CD4-positive, alpha-beta T cell treated with Interleukin-21 for 1 hour (primary cell): ENCODE measurements around the gene ENAM.
"Not testable (repeated sequence)": the region's sequence is repeated elsewhere in the genome, so short reads cannot be mapped to it uniquely, and the experiment has no call there.

Source experiments
- DNase-seq: peaks from one replicate; pipeline ENCODE4 v3.0.0-alpha.2; 2020

ENAM gene

DNA sequence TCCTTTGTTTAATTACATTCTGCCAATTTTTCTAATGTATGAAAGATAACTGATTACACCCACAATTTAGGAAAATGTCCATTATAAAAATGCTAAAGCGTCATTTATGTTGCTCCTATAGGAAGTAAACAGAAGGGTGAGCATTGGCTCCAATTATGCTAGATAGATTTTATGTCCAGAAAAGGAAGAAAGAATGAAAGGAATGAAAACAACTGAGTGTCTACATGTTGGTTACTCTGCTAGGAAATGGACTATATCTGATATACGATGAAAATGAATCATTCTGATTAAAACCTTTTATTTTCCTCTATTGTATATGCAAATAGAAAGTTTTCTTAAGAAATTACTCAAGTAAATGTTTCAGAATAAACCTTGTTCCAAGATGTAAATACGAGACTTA, 1.6 kb downstream of the ENAM start:
- no peak for DNase-seq

GRCh38 chr4:70632028-70632427, 3.5 kb downstream of the ENAM start:
- DNase-seq = no peak

DNA sequence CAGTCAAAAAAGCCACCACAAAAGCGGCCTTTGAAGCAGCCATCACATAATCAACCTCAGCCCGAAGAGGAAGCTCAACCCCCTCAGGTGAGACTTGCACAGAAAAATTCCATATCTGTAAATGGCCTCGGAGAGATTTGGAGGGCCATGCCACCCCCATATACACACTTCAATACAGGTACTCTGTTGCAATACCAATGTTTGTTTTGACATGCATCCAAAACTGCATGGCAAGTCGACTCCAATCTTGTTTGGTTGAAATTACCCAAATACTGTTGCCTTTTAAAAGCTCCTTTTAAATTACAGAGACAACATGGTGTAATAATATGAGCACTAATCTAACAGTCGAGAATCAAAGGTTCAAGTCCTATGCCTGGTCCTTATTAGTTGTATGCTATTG, 5.9 kb downstream of the ENAM start:
- no peak for DNase-seq

GRCh38 chr4:70637239-70637913, 8.8 kb downstream of the ENAM start:
- no peak for DNase-seq

- no peak for DNase-seq
These were observed 11.6 kb downstream of the ENAM start for GRCh38 chr4:70640192-70640591.

GRCh38 chr4:70650741-70651140, 22.2 kb downstream of the ENAM start:
- DNase-seq = not testable (repeated sequence)

DNA sequence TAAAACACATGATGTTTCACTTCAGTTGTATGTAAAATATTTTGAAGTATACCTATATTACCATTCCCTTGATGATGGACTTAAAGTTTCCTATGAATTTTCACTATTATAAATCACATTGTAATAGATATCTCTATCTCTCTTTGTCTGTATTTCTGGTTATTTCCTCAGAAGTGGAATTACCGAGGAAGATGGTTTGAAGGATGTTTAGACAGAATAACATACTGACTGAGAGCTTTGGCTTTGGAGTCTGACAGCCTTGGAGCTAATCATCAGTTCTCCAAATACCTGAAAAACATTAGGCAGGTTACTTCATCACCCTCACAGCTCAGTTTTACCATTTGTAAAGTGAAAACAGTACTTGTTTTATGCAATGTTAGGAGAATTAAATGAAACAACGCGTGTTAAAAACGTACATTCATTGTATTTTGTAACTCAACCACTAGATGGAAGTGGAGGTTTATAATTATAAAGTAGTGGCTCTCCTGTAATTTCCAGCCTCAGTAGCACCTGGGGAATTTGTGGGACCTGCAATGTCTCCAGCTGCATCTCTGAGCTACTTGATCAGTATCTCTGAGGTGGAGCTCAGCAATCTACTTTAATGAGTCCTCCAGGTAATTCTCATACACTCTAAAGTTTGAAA, 23.4 kb downstream of the ENAM start:
- DNase-seq = peak; percentile 51

- no peak for DNase-seq
These were observed 26.1 kb downstream of the ENAM start for GRCh38 chr4:70654605-70655011.

GRCh38 chr4:70657326-70657725, 28.8 kb downstream of the ENAM start:
- no peak for DNase-seq

DNA sequence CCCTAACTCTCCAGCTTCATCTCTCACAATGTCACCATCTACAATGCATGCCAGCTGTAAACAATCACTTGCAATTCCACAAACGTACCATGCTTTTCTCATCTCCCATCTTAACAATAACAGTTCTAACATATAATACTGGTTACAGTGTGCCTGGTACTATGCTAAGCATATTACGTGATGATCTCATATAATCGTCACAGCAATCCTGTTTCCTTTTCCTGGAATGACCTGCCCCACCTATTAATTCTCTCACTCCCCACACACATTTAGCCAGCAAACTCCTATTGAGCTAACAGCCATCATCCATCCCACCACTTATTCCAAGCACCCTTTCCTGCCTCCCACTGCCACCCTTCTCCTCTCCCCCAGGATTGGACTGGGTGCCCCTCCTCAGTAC, 29.9 kb downstream of the ENAM start:
- no peak for DNase-seq

DNA sequence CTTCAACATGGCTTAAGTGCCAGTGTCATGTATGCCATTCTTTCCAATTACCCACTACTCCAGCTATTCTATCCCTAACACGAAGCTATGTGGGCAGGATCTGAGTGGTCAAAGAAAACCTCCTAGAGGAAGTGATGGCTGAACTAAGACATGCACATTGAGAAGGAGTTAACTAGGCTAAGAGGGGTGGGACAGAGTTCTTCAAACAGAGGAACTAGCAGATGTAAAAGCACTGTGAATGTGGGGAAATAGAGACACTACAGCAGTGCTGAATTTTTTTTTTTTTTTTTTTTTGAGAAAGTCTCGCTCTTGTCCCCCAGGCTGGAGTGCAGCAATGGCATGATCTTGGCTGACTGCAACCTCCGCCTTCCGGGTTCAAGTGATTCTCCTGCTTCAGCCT, 31.6 kb downstream of the ENAM start:
- DNase-seq = no peak

DNA sequence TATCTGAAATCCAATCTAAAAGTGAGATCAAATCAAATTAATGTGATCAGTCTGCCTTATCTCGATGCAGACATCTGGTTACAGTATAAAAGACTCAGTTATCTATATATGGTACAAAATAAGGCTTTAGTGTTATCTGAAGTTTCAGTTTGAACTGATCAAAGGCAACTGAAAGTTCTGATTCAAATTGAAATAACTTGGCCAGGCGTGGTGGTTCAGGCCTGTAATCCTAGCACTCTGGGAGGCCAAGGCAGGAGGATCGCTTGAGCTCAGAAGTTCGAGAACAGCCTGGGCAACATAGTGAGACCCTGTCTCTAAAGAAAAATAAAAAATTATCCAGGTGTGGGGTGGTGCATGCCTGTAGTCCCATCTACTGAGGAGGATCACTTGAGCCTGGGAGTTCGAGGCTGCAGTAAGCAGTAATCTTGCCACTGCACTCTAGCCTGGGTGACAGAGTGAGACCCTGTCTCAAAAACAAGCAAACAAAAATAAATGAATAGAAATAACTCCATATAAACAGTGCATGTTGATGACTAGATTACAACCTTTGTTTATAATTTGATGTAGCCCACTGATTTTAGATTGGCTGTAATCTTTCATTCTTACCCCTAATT, 32.9 kb downstream of the ENAM start:
- DNase-seq = not testable (repeated sequence)

DNA sequence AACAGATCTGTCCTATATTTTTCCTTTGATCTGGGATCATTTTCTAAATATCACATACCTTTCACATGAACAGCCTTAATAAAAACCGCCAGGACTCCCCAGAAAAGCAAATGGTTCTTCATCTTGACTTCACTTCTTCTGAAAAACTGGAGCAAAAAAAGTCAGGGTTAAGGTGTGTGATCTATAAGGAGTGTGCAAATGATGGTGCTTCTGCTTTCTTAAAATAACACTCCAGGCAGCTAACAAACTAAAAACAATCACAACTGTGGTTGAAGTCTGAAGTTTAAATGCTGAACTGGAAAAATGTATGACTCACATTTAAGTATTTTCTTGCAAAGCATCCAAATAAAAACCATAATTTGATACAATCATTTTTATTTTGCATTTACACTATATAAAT, 37.8 kb downstream of the ENAM start, which contains the start of gene JCHAIN:
Gene JCHAIN (minus strand): TSS at position 140 of the 400 bp plus-strand sequence. CDS start 18 bp downstream, at position 122.
- DNase-seq = no peak

- DNase-seq = no peak
These were observed 39.4 kb downstream of the ENAM start for GRCh38 chr4:70667740-70668535.

DNA sequence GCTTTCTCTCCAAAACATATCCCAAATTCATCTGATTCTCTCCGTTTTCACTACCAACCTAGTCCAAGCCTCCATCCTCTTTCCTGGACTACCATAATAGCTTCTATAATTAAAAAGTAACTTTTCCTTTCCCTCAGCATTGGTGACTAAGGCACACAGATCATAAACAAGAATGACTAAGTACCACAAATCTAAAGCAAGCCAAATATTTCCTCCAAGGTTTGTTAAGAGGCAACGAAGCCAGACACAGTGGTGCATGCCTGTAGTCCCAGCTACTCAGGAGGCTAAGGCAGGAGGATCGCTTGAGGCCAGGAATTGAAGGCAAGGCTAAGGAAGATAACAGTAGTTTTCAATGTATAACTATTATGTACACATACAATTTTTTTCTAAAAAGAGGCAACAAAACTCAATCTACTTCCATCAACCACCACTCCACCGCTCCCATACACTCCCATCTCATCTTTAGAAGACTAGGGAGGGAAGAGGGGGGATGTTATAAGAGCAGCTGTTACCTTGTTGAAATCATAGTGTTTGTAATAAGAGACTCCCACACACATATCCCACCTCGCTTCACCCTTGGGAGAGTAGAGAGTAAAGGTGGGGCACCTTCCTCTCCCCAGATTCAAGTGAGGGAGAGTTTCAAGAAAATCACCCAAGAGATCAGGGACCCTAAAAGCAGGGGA, 41.9 kb downstream of the ENAM start:
- no peak for DNase-seq

DNA sequence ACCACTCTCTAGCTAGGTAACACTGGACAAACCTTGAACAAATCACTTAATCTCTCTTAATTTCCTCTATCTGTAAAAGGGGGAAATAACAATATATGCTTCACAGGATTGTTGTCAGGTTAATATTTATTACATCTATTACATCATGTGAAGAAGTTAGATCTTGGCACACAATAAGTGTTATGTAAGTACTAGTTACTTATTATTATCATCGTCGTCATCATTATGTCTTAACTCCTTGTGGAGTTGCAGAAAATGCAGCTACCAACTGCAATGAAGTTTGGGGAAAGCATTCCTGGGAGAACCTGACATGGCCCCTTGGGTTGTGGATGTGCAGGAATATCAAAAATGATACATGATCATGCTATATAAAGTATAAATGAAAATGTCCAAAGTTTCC, 42.5 kb downstream of the ENAM start:
- no peak for DNase-seq

DNA sequence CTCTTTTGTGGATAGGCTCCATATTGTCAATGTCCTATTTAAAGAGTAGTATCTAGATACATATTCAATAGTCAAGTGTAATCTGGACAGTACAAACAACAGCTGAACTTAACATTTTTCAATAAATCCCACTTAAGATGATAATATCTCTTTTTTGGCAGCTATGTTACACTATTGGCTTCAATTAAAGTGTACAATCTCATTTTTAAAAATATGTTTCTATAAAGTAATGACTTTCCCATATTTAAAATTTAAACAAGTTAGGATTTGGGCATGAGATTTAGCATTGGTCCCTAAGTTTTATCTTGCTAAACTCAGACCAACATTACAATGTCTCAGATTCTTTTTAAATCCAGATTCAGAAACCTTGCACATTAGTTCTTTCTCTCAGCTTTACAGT, 45.6 kb downstream of the ENAM start:
- no peak for DNase-seq

DNA sequence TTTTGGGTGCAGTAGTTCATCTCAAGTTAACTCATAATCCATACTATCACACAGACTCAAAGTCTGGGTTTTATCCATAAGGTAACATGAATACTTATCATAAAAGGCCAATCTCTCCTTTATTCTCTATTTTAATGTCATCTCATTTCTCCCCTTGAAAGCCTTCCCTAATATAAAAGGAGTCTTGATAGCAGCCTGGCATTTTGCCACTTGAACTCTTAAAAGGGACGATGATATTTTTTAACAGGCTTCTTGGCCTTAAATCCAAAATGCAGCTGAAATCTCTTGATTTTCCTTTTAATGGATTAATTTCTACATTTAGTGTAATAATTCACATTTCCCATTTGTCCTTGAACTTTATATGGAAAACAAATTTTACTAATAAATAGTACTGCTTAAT, 46.2 kb downstream of the ENAM start:
- DNase-seq = no peak

DNA sequence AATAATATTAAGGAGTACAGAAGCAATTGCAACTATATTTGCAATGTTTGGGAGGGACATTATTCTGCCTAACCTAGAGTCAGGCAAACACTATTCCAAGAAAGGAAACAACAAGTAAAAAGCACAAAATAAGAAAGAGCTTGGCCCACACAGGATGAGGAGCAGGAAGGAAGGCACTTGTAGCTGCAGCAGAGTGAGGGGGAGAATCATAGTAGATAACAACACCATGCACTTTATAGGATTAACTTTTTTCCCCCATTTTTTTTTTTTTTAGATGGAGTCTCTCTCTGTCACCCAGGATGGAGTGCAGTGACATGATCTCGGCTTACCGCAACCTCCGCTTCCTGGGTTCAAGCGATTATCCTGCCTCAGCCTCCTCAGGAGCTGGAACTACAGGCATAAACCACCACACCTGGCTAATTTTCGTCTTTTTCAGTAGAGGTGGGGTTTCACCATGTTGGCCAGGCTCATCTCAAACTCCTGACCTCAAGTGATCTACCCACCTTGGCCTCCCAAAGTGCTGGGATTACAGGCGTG, 48.1 kb downstream of the ENAM start:
- no peak for DNase-seq

DNA sequence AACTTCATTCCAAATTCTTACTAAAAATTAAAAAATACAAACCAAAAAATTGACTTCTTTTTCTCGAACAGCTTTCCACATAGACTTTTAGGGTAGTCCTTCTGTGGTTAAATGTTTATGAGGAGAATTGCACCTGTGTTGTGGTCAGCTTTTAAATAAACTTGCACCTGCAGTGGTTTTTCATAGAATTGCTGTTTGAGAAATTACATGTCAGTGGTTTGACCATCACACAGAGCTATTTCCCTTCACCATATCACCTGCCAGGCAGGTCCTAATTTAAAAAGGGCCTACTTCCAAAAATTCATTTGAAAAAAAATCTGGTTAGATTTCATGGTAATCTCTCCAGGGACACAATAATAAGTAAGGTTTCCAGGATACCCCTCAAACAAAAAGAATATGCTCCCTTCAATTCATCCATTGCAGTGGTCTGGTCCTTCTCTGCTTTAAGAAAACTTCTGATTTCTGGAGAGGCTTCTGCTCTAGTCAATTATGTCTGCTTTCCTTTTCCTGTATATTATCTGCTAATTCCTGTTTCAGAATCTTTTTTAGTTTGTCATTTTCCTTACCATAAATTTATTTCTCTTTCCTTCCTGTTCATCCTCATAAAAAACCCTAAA, 49.9 kb downstream of the ENAM start:
- peak; percentile 4 for DNase-seq

DNA sequence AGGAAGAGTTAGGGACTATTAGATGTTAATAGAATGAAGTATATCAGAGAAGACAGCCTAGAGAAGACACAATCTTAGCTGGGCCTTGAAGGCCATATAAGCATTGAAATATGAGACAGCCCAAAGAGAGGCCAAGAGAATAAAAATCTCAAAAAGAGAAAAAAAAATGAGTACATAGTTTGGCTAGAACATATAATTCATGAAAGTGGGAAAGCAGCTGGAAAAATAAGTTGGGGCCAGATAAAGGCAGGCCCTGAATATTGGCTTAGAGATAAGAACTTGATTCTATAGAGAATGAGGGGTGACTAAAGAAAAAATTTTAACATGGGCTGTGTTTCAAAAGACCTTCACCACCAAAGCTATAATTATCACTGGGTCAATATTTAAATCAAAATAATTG, 52.4 kb downstream of the ENAM start:
- DNase-seq = no peak

DNA sequence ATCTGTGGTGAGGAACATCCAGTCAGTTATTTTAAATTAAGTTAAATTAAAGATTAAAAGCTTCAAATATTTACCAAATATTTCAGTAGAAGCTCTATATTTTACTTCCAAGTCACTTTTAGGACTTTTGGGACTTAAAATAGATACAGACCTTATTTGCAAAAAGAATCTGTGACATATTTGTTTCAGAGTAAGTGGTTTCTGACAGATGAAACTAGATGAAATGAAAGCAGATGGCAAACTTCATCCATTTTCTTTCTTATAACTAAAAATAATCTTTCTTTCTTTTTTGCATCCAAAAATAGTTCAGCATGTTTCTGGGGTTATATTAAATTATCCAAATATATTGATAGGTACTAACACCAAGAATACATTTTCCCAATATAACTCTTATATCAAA, 53.2 kb downstream of the ENAM start:
- no peak for DNase-seq
